Testis (tissue), 2 donors: Measurements from ENCODE around the gene KRTCAP3.

Experiments used
- POLR2A ChIP-seq: fragments of 450-650 bp; IDR thresholded peaks from one replicate; pipeline ENCODE4 v1.6.1; 2017; ENCODE audit warnings: antibody characterized with exemption, mild to moderate bottlenecking, moderate library complexity
- TF ChIP-seq, protein P1 (sequence below), 3 experiments: fragments of 450-650 bp in 2 of 3; fragments of 200-600 bp in 1 of 3; sonication (generic) in 1 of 3; IDR thresholded peaks; one replicate each; pipeline ENCODE4 v1.5.1; 2016 to 2019; ENCODE audit warnings: antibody characterized with exemption in 3 of 3, mild to moderate bottlenecking in 2 of 3, moderate library complexity in 1 of 3

DNA sequence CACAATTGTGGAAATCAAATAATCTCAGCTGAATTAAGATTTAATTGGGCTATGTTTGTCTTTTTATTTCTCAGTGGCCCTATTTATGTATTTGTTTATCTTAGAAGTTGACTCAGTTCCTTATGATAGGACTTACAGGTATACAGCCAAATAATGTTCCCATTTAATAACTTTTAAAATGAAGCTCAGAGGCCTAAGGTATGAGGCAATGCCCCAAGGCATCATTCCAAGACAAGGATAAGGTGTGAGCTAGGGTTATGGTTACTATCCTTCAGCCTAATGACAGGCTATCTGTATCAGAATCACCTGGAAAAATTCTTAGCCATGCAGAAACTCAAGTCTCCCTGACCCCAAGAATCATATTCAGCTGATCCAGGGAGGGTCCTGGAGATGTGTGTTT, 21.2 kb upstream of the KRTCAP3 start:
- TF ChIP-seq, protein P1, sequence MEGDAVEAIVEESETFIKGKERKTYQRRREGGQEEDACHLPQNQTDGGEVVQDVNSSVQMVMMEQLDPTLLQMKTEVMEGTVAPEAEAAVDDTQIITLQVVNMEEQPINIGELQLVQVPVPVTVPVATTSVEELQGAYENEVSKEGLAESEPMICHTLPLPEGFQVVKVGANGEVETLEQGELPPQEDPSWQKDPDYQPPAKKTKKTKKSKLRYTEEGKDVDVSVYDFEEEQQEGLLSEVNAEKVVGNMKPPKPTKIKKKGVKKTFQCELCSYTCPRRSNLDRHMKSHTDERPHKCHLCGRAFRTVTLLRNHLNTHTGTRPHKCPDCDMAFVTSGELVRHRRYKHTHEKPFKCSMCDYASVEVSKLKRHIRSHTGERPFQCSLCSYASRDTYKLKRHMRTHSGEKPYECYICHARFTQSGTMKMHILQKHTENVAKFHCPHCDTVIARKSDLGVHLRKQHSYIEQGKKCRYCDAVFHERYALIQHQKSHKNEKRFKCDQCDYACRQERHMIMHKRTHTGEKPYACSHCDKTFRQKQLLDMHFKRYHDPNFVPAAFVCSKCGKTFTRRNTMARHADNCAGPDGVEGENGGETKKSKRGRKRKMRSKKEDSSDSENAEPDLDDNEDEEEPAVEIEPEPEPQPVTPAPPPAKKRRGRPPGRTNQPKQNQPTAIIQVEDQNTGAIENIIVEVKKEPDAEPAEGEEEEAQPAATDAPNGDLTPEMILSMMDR (IDR thresholded peaks at IDR 0.05) = no peak
- TF ChIP-seq POLR2A = no peak
